ENCODE measurements around the gene CITED4.

GRCh38 chr1:40831001-40831732 lies 31.0 kb downstream of the CITED4 start:
- TF ChIP-seq CTCF (IDR thresholded peaks at IDR 0.05; ENCODE audit: borderline replicate concordance, extremely low read depth, low read length, poor library complexity, severe bottlenecking): no peak
- no peak for TF ChIP-seq EZH2 (IDR thresholded peaks at IDR 0.05; ENCODE audit: borderline replicate concordance, low read depth, low read length, severe bottlenecking)

Measured in DND-41 (cell line).